GM23248 (cell line): ENCODE measurements around the gene MOB2.

ENCODE experiments used
- EZH2 ChIP-seq: fragments of 200-600 bp; sonication (generic); IDR thresholded peaks from 2 replicates; pipeline ENCODE4 v1.6.1; 2018; ENCODE audit warnings: antibody characterized with exemption, mild to moderate bottlenecking; ENCODE audit not compliant: insufficient read depth, poor library complexity, severe bottlenecking
- EZH2phosphoT487 ChIP-seq: fragments of 200-600 bp; sonication (generic); IDR thresholded peaks from 2 replicates; pipeline ENCODE4 v1.6.1; 2018; ENCODE audit warnings: antibody characterized with exemption, moderate library complexity, mild to moderate bottlenecking, low read depth; ENCODE audit not compliant: insufficient read depth

GRCh38 chr11:1494650-1495049, 8.1 kb upstream of the MOB2 start:
- TF ChIP-seq EZH2phosphoT487, result no peak
- TF ChIP-seq EZH2, result no peak
